Prostate gland (tissue), 2 donors: ENCODE measurements around the gene FBXL2.

Experiments
- POLR2A ChIP-seq: fragments of 450-650 bp; IDR thresholded peaks from one replicate; pipeline ENCODE4 v1.6.1; 2016; ENCODE audit warnings: antibody characterized with exemption, mild to moderate bottlenecking
- POLR2AphosphoS5 ChIP-seq: sonication (generic); formaldehyde crosslinking; IDR thresholded peaks from one replicate; pipeline ENCODE4 v1.6.1; 2017; ENCODE audit warnings: antibody characterized with exemption
- TF ChIP-seq, protein P1 (sequence below), 4 experiments: fragments of 200-600 bp in 2 of 4; fragments of 450-650 bp in 2 of 4; sonication (generic) in 2 of 4; IDR thresholded peaks; 1 replicate in 3 of 4; 2 replicates in 1 of 4; pipeline ENCODE4 v1.5.1; 2016 to 2019; ENCODE audit warnings: antibody characterized with exemption in 4 of 4, mild to moderate bottlenecking in 2 of 4, moderate library complexity in 2 of 4

DNA sequence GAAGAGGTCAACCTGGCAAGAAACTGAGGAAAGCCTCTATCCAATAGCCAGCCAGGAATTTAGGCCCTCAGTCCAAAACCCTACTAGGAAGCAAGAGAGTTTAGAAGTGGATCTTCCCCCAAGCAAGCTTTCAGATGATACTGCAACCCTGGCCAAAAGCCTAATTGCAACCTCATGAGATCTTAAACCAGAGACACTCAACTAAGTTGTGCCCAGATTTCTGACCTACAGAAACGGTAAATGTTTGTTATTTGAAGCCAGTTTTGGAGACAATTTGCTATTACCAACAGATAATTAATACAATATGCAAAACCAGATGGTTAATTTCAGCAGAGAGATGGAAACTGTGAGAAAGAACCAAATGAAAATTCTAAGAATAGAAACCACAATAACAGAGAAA is 37.0 kb upstream of the FBXL2 start:
- TF ChIP-seq POLR2A (no peak), POLR2AphosphoS5 (no peak)
- TF ChIP-seq, protein P1, sequence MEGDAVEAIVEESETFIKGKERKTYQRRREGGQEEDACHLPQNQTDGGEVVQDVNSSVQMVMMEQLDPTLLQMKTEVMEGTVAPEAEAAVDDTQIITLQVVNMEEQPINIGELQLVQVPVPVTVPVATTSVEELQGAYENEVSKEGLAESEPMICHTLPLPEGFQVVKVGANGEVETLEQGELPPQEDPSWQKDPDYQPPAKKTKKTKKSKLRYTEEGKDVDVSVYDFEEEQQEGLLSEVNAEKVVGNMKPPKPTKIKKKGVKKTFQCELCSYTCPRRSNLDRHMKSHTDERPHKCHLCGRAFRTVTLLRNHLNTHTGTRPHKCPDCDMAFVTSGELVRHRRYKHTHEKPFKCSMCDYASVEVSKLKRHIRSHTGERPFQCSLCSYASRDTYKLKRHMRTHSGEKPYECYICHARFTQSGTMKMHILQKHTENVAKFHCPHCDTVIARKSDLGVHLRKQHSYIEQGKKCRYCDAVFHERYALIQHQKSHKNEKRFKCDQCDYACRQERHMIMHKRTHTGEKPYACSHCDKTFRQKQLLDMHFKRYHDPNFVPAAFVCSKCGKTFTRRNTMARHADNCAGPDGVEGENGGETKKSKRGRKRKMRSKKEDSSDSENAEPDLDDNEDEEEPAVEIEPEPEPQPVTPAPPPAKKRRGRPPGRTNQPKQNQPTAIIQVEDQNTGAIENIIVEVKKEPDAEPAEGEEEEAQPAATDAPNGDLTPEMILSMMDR (IDR thresholded peaks at IDR 0.05), result no peak
